NOMO-1 treated with dmso at 0.1 percent for 144 hours (cell line): Measurements from ENCODE around the gene L2HGDH.
"Not testable (repeated sequence)": the region's sequence is repeated elsewhere in the genome, so short reads cannot be mapped to it uniquely, and the experiment has no call there.

Experiments
- DNase-seq: peaks from one replicate; lab custom pipeline; 2025; ENCODE audit not compliant: unreplicated experiment; lab: John Stamatoyannopoulos, UW

L2HGDH gene

GRCh38 chr14:50340045-50340444 lies 28.0 kb upstream of the L2HGDH start:
- no peak for DNase-seq

- DNase-seq: no peak
Observed at GRCh38 chr14:50339178-50339804, 27.3 kb upstream of the L2HGDH start.

- no peak for DNase-seq
Observed at GRCh38 chr14:50338587-50338986, 26.6 kb upstream of the L2HGDH start.

DNA sequence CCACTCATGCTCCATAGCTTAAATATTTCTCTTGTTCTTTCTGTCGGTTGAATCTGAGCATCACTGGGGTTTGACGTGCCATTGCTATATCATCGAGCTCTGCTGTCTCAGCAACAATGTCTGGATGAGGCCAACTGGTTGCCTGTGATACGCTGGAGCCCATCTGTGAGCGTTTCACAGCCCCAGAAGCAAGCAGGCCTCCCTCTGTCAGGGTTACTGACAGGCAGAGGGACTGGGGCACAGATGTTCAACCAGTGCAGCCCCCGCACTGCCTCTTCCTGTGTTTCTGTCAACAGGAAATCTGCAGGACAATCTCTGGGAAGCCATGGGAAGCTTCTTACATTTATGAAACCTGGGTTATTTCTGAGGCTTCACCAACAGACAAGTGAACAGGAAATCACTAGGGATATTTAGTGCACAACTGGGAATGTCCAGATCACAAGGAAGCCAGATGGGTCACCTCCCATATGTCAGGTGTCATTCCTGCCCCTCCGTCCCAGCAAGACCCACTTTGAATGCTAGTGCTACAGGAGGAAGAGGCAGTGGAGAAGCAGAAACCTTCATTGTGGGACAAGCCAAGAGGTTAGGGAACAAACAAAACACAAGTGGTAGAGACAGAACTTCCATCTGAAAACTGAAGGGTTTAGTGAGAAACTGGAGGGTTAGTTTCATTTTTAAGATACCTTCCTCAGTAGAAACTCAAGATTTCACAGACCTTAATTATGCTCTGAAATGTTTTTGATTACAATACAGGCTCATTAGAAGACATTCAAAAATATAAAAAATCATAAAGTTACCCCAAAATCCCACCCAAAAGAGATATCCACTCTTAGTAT lies 24.2 kb upstream of the L2HGDH start:
- DNase-seq: no peak

- DNase-seq: no peak
Observed at GRCh38 chr14:50335389-50335788, 23.4 kb upstream of the L2HGDH start.

- no peak for DNase-seq
Observed at GRCh38 chr14:50334211-50334610, 22.2 kb upstream of the L2HGDH start.

DNA sequence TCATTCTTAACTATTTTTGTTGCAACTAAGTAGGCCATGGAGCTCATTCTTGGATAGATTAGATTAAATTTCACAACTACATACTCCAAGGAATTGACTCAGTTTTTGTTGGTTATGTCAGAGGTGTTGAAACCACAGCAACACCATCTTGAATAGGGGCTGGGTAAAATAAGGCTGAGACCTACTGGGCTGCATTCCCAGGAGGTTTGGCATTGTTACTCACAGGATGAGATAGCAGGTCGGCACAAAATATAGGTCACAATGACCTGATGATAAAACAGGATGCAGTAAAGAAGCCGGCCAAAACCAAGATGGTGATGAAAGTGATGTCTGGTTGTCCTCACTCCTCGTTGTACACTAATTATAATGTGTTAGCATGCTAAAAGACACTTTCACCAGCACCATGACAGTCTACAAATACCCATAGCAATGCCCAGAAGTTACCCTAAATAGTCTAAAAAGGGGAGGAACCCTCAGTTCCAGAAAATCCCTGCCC lies 21.0 kb upstream of the L2HGDH start:
- DNase-seq: no peak

- DNase-seq: no peak
Observed at GRCh38 chr14:50331596-50331995, 19.6 kb upstream of the L2HGDH start.

GRCh38 chr14:50321009-50321660 lies 9.1 kb upstream of the L2HGDH start:
- DNase-seq: peak; percentile 69

DNA sequence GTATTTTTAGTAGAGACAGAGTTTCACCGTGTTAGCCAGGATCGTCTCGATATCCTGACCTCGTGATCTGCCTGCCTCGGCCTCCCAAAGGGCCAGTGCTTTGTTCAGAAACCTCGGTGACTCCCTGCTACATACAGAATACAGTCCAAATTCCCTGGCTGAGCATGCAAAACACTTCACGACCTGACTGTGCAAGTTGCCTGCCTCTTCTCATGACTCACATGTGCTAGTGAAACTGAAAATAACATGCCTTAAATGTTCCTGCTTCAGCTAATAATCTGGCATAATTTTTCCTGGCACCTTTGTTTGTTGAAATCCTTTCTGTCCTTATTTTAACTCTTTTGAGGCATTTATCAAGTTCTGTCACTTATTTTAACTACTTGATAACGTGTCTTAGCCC lies 8.3 kb upstream of the L2HGDH start:
- no peak for DNase-seq

- DNase-seq: no peak
Observed at GRCh38 chr14:50319721-50320120, 7.7 kb upstream of the L2HGDH start.

DNA sequence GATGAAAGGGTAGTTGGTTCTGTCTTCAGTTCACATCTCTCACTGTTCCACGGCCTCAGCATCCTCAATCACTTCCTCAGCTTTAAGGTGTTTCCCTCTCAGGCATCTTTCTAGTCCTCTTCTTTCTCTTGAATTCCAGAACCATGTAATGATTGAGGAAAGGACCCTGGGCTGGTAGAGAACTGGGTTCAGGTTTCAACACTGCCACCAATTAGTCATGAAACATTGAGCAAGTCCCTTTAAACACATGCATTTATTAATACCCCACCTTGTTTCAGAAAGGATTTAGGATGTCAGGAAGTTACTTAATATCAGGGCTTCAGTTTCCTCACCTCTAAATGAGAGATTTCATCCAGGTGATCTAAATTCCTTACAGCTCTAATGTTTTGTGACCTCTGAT lies 7.3 kb upstream of the L2HGDH start:
- no peak for DNase-seq

- DNase-seq: no peak
Observed at GRCh38 chr14:50318031-50318626, 6.1 kb upstream of the L2HGDH start.

- DNase-seq: not testable (repeated sequence)
Observed at GRCh38 chr14:50314098-50314497, 2.1 kb upstream of the L2HGDH start.

- no peak for DNase-seq
Observed at GRCh38 chr14:50312734-50313054, 665 bp upstream of the L2HGDH start.

DNA sequence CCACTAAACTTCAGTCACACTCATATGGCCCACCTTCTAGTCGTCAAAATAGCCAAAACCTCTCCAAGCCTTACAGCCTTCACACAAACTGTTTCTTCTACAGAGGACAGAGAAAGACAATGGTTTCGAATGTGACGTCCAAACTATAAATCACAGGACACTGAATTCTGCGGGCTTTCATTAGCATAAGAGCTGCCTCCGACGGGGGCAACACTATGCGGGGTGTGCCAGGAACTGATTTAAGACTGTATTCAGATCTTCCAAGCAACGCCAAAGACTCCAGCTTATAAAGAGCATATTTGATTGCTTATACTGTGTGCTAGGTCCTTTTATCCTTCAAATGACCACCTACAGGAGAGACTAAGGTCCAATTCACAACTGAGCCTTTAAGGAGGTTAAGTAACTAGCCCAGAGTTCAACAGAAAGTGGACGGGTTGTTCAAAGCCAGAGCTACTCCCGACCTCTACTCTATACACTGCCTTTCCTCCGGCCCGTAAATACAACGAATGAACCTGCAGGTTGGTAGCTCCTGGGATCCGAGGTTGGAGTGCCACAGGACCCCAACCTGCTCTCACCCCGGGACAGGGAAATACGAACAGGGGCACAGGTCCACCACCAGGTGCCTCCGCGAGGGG lies 575 bp downstream of the L2HGDH start:
- DNase-seq: no peak

- DNase-seq: no peak
Observed at GRCh38 chr14:50310445-50310844, 1.6 kb downstream of the L2HGDH start.

GRCh38 chr14:50308363-50308915 lies 3.6 kb downstream of the L2HGDH start:
- no peak for DNase-seq

- DNase-seq: peak; percentile 73
Observed at GRCh38 chr14:50303744-50304471, 8.1 kb downstream of the L2HGDH start.

- DNase-seq: no peak
Observed at GRCh38 chr14:50301914-50302313, 10.1 kb downstream of the L2HGDH start.
